Activated CD8-positive, alpha-beta memory T cell treated with anti-CD3 and anti-CD28 coated beads, Interleukin-2, amount 50 U/mL, for 24 hours (primary cell): ENCODE data around the gene PLAAT5.

Experiments
- DNase-seq: peaks from one replicate; pipeline ENCODE4 v3.0.0-alpha.2; 2020; ENCODE audit errors: extremely low read depth

PLAAT5 gene

DNA sequence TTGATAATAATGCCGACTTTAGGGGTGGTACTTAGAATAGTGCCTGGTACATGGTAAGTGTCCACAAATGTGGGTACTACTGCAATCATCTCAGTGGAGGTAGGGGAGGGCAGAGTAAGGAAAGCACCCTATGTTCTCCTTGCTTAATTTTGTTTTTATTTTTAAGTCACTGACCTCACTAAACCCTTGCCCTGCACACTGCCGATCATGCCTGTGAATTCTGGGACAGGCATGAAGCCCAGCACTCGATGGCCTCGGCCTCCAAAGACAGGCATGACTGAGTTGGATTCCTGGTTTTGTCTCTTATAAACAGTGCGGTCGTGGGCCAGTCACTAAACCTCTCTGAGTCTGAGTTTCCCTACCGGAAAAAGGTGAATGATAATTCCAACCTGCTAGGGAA, 21.8 kb upstream of the PLAAT5 start:
- DNase-seq = no peak

DNA sequence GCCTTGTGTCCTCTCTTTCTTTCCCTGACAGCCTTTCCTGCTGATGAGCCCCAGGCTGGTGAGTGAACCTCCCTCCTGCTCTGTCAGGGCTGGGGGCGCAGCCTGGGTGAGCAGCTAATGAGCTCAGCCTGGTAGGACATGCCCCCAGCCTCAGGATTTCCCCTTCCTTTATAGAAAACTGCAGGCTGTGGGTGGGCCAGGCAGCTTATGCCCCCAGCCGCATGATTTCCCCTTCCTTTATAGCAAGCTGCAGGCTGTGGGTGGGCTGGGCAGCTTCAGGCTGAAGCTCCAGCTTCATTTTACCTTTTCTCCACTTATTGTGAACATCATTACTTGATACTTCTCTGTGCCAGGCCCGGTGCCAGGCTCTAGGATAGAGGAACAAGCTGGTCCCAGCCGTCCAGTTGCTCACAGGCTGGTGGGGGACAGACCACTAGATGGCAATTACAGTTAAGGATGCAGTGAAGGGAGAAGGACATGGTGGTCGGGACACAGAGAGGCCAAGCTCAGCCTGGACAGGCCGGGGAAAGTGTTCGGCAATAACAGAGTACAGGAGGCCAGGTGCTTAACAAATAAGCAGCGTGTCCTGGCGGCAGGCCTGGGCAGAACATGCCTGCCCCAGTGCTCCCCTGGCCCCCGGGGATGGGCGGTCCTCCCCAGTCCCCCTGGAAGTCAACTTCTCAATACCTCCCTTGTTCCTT, 20.2 kb upstream of the PLAAT5 start:
- DNase-seq = no peak

GRCh38 chr11:63510360-63511047, 19.5 kb upstream of the PLAAT5 start:
- no peak for DNase-seq

GRCh38 chr11:63508745-63509144, 17.8 kb upstream of the PLAAT5 start:
- DNase-seq = no peak

- no peak for DNase-seq
Measured at GRCh38 chr11:63508009-63508408, 17.0 kb upstream of the PLAAT5 start.

GRCh38 chr11:63507511-63507910, 16.5 kb upstream of the PLAAT5 start:
- no peak for DNase-seq

DNA sequence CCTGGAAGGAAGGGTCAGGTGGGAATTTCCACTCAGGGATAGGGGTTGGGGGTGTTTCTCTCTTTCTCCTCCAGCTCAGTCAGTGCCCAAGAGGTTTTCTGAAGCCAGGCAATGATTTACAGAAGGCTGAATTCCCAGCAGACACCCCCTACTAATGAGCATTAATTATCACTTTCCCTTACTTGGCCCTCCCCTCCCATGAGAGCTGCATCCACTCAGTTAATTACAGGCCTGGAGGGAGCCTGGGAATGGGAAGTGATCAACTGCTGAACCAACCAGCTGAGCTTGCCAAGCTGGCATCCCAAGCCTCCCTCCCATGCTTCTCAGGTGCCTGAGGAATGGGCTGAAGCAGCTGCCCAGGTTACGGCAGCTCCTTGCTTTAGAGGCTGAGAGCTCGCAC, 15.9 kb upstream of the PLAAT5 start:
- DNase-seq = no peak

GRCh38 chr11:63505857-63506528, 15.0 kb upstream of the PLAAT5 start, which contains the start of gene LGALS12:
TSS of gene LGALS12 (plus strand) at chr11:63506084. CDS start at chr11:63506459, 375 bp downstream.
- DNase-seq = no peak

GRCh38 chr11:63504933-63505586, 14.1 kb upstream of the PLAAT5 start:
- DNase-seq = no peak

DNA sequence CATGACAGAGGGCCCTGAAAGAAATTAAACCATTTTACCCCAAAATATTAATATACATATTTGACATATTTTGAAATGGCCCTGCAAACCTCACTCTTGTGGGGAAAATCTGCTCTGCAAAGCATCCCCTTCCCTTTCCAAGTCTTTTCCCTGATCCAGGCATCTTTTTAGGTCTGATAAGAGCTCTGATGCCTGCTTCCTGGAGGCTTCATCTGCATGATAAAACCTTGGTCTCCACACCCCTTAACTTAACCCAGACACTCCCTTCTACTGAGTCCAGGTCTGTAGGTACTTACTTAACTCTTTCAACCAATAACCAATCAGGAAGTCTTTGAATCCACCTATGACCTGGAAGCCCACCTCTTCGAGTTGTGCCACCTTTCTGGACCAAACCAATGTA, 13.1 kb upstream of the PLAAT5 start:
- no peak for DNase-seq

DNA sequence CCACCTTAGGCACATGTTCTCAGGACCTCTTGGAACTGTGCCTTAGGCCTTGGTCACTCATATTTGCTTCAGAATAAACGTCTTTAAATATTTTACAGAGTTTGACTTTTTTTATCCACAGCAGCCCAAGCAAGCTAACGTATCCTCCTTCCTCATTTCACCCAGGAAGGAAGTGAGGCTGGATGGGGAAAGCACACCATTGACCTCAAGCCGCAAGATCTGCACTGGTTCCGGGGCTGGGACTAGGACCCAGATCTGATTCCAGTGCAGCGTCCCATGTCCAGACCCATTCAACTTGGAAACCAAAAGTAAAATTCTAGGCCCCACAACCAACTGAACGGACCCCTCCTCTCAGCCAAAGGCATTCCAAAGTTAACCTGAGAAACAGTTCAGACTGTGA, 12.5 kb upstream of the PLAAT5 start:
- no peak for DNase-seq

- no peak for DNase-seq
Measured at GRCh38 chr11:63502252-63502820, 11.4 kb upstream of the PLAAT5 start.

- DNase-seq = no peak
Measured at GRCh38 chr11:63501236-63501635, 10.3 kb upstream of the PLAAT5 start.

DNA sequence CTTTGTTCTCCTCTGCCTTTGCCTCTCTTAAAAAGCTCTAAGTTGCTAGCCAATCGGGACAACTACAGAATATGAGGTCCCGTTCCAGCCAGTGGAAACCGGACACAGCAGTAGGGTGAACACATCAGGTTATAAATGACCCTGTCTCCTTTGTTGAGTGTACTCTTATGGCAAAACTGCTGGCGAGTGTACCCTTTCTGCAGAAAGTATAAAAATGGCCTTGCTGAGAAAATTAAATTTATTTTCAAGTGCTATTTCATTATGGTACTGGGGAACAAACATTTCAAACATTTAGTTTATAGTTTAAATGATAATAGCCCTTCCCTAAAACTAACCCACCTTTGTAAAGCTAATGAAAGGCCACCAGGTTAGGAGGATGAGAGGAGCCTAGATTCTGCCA, 8.9 kb upstream of the PLAAT5 start:
- no peak for DNase-seq

- no peak for DNase-seq
Measured at GRCh38 chr11:63494975-63495374, 4.0 kb upstream of the PLAAT5 start.

DNA sequence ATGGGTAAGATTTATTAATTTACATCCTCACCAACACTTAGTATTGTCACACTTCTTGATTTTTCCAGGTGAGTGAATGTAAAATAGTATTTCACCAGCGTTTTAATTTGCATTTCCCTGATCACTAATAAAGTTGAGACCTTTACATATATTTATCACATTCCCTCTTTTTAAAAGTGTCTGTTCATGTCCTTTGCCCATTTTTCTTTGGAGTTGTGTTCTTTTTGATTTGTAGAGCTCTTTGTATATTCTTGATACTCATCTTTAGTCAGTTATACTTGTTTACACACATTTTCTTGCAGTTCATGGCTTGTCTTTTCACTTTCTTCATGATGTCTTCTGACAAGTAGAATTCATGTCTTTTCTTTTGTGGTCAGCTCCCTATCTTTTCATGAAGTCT, 2.2 kb upstream of the PLAAT5 start:
- no peak for DNase-seq

GRCh38 chr11:63492441-63492840, 1.5 kb upstream of the PLAAT5 start:
- DNase-seq = no peak

DNA sequence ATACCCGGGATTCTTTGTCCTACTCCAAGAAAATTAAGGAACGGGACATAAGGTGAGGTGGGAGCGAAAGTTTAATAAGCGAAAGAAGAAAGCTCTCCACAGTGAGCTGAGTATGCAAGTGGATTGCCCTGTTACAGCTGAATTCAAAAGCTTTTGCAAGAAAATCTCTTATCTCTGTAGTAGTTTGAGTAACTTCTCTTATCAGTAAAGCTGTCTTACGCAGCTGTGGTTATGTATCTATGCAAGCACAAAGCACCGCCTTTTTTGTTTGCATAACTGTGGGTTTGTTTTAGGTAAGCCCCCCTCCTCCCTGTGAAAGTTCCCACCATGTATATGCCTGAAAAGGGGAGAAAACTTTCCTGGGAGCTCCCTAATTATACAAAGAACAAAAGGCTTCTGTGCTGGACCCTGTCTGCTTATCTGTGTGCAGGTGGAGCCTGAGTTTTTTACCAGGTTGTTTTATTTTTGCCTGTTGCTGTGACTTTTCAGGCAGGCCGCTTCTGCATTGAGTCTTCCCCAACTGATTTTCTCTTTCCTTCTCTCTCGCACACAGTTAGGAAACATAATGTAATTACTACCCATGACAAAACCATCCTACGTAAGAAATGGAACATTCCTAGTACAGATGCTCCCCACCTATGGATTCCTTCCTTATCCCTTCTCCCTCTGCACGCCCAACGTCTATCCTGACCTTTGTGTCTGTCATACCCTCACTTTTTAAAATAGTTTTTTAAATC, 837 bp upstream of the PLAAT5 start:
- DNase-seq = no peak

DNA sequence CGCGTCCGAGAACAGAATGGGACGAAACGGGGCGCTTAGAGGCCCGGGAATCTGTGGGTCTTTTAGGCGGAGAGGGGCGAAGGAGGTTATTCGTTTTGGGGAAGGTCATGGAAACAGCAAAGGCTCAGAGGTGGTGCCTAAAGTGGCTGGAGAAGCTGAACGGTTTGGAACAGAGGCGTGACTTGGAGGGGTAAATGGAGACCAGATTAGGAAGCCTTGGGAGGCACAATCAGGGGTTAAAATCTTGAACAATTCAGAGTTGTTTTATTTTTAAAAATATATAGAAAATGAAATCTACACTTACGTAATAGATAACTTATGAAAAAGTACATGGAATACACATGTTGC, 247 bp upstream of the PLAAT5 start:
- no peak for DNase-seq

GRCh38 chr11:63489879-63490278, 1.1 kb downstream of the PLAAT5 start:
- DNase-seq = no peak

- no peak for DNase-seq
Measured at GRCh38 chr11:63488789-63489188, 2.2 kb downstream of the PLAAT5 start.

DNA sequence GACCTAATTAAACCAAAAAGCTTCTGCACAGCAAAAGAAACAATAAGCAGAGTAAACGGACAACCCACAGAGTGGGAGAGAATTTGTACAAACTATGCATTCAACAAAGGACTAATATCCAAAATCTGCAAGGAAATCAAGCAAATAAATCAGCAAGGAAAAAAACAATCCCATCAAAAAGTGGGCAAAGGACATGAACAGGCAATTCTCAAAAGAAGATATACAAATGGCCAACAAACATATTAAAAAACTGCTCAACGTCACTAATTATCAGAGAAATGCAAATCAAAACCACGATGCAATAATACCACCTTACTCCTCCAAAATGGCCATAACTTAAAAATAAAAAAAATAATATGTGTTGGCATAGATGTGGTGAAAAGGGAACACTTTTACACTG, 5.2 kb downstream of the PLAAT5 start:
- DNase-seq = no peak
